Measurements from ENCODE around the gene FADS1. TPM values are rescaled to one million over a fixed set of nuclear protein-coding genes. Genes with fewer than 3 reads are reported as not detected.
A peak's percentile ranks its signal among the peaks of the same experiment; 100 is the strongest.

FADS1 gene
- total and polyA plus RNA-seq, 2 of the 13 experiments (the other 11 are each of a cell fraction or from before 2014, with no cell fraction given): 91.8 to 108 TPM

DNA sequence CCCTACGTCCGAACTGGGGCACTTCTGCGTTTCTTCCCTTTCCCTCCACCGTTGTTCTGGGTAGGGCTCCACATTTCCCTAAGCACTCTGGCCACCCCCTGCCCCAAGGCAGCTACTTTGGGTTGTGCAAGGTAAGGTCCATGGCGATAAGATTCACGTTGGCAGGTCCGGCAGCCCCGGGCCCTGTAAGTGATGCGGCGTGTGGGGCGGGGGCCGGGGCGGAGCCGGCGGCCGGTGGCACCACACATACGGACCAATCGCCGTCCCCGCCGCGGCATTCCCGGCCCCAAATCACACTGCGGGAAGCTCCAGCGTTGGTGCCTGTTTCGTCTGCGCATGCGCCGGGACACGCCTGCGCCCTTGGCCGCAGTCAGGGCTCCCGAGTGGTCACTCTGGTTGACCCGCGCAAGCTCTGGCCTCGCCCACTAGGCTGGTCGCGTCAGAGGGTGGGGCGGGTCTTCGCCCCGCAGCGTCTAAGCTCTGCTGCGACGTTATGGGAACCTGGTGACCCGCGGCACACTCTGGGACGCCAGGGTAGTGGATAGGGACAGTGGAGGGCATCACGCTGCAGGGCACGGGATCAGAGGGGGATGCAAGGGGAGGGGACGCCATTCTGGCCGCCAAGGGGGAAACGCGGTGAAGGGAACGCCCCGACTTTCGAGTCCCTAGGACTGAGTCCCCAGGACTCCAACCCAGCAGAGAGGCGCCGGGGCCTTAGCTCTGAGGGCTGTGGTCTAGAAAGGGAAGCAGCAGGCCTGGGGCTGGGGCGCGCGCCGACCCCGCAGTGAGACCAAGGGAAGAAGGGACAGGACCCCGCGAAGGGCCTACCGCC, 1.6 kb downstream of the FADS1 start (continued):
- TF ChIP-seq SP4 (CRISPR knock-in tag; IDR thresholded peaks at IDR 0.05) (peak; percentile 94), TOPORS (CRISPR knock-in tag; IDR thresholded peaks at IDR 0.05) (no peak; the same call in none of the 2 replicates), ZNF256 (CRISPR knock-in tag; conservative IDR thresholded peaks at IDR 0.05) (0 out of 2 replicates have a peak, but pooled peaks have one; percentile 86), SIX1 (CRISPR knock-in tag; IDR thresholded peaks at IDR 0.05; ENCODE audit: borderline replicate concordance) (no peak), GZF1 (CRISPR knock-in tag; IDR thresholded peaks at IDR 0.05) (peak; percentile 76; the same call in 1 of the 2 replicates), HMG20A (CRISPR knock-in tag; IDR thresholded peaks at IDR 0.05; ENCODE audit: borderline replicate concordance) (no peak), ZNF292 (CRISPR knock-in tag; IDR thresholded peaks at IDR 0.05; ENCODE audit: borderline replicate concordance, low read depth) (no peak), ZNF530 (CRISPR knock-in tag; IDR thresholded peaks at IDR 0.05; ENCODE audit: low read depth) (no peak), NFYC (CRISPR knock-in tag; IDR thresholded peaks at IDR 0.05) (peak; percentile 84)
- TF ChIP-seq, protein P1, sequence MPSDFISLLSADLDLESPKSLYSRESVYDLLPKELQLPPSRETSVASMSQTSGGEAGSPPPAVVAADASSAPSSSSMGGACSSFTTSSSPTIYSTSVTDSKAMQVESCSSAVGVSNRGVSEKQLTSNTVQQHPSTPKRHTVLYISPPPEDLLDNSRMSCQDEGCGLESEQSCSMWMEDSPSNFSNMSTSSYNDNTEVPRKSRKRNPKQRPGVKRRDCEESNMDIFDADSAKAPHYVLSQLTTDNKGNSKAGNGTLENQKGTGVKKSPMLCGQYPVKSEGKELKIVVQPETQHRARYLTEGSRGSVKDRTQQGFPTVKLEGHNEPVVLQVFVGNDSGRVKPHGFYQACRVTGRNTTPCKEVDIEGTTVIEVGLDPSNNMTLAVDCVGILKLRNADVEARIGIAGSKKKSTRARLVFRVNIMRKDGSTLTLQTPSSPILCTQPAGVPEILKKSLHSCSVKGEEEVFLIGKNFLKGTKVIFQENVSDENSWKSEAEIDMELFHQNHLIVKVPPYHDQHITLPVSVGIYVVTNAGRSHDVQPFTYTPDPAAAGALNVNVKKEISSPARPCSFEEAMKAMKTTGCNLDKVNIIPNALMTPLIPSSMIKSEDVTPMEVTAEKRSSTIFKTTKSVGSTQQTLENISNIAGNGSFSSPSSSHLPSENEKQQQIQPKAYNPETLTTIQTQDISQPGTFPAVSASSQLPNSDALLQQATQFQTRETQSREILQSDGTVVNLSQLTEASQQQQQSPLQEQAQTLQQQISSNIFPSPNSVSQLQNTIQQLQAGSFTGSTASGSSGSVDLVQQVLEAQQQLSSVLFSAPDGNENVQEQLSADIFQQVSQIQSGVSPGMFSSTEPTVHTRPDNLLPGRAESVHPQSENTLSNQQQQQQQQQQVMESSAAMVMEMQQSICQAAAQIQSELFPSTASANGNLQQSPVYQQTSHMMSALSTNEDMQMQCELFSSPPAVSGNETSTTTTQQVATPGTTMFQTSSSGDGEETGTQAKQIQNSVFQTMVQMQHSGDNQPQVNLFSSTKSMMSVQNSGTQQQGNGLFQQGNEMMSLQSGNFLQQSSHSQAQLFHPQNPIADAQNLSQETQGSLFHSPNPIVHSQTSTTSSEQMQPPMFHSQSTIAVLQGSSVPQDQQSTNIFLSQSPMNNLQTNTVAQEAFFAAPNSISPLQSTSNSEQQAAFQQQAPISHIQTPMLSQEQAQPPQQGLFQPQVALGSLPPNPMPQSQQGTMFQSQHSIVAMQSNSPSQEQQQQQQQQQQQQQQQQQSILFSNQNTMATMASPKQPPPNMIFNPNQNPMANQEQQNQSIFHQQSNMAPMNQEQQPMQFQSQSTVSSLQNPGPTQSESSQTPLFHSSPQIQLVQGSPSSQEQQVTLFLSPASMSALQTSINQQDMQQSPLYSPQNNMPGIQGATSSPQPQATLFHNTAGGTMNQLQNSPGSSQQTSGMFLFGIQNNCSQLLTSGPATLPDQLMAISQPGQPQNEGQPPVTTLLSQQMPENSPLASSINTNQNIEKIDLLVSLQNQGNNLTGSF (CRISPR knock-in tag; IDR thresholded peaks at IDR 0.05): no peak; the same call in none of the 2 replicates
- TF ChIP-seq, protein P2, sequence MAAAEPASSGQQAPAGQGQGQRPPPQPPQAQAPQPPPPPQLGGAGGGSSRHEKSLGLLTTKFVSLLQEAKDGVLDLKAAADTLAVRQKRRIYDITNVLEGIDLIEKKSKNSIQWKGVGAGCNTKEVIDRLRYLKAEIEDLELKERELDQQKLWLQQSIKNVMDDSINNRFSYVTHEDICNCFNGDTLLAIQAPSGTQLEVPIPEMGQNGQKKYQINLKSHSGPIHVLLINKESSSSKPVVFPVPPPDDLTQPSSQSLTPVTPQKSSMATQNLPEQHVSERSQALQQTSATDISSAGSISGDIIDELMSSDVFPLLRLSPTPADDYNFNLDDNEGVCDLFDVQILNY (CRISPR knock-in tag; conservative IDR thresholded peaks at IDR 0.05): 0 out of 2 replicates have a peak, but pooled peaks have one; percentile 11
- TF ChIP-seq, protein P3, sequence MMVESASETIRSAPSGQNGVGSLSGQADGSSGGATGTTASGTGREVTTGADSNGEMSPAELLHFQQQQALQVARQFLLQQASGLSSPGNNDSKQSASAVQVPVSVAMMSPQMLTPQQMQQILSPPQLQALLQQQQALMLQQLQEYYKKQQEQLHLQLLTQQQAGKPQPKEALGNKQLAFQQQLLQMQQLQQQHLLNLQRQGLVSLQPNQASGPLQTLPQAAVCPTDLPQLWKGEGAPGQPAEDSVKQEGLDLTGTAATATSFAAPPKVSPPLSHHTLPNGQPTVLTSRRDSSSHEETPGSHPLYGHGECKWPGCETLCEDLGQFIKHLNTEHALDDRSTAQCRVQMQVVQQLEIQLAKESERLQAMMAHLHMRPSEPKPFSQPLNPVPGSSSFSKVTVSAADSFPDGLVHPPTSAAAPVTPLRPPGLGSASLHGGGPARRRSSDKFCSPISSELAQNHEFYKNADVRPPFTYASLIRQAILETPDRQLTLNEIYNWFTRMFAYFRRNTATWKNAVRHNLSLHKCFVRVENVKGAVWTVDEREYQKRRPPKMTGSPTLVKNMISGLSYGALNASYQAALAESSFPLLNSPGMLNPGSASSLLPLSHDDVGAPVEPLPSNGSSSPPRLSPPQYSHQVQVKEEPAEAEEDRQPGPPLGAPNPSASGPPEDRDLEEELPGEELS (CRISPR knock-in tag; IDR thresholded peaks at IDR 0.05): no peak; the same call in 1 of the 2 replicates
- TF ChIP-seq, protein P4, sequence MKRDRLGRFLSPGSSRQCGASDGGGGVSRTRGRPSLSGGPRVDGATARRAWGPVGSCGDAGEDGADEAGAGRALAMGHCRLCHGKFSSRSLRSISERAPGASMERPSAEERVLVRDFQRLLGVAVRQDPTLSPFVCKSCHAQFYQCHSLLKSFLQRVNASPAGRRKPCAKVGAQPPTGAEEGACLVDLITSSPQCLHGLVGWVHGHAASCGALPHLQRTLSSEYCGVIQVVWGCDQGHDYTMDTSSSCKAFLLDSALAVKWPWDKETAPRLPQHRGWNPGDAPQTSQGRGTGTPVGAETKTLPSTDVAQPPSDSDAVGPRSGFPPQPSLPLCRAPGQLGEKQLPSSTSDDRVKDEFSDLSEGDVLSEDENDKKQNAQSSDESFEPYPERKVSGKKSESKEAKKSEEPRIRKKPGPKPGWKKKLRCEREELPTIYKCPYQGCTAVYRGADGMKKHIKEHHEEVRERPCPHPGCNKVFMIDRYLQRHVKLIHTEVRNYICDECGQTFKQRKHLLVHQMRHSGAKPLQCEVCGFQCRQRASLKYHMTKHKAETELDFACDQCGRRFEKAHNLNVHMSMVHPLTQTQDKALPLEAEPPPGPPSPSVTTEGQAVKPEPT (CRISPR knock-in tag; IDR thresholded peaks at IDR 0.05; ENCODE audit: low read depth): no peak
- TF ChIP-seq, protein P5, sequence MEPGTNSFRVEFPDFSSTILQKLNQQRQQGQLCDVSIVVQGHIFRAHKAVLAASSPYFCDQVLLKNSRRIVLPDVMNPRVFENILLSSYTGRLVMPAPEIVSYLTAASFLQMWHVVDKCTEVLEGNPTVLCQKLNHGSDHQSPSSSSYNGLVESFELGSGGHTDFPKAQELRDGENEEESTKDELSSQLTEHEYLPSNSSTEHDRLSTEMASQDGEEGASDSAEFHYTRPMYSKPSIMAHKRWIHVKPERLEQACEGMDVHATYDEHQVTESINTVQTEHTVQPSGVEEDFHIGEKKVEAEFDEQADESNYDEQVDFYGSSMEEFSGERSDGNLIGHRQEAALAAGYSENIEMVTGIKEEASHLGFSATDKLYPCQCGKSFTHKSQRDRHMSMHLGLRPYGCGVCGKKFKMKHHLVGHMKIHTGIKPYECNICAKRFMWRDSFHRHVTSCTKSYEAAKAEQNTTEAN (CRISPR knock-in tag; conservative IDR thresholded peaks at IDR 0.05): 0 out of 2 replicates have a peak, but pooled peaks have one; percentile 58
- TF ChIP-seq, protein P6, sequence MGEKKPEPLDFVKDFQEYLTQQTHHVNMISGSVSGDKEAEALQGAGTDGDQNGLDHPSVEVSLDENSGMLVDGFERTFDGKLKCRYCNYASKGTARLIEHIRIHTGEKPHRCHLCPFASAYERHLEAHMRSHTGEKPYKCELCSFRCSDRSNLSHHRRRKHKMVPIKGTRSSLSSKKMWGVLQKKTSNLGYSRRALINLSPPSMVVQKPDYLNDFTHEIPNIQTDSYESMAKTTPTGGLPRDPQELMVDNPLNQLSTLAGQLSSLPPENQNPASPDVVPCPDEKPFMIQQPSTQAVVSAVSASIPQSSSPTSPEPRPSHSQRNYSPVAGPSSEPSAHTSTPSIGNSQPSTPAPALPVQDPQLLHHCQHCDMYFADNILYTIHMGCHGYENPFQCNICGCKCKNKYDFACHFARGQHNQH (CRISPR knock-in tag; IDR thresholded peaks at IDR 0.05): peak; percentile 26; the same call in 1 of the 2 replicates

Measured in HepG2 (cell line).